Keratinocyte (primary cell): ENCODE data around the gene AKR1B1. TPM values are rescaled to one million over a fixed set of nuclear protein-coding genes. Genes with fewer than 3 reads are reported as not detected.

Experiments used
- DNase-seq: peaks from one replicate; pipeline ENCODE4 v3.0.0-alpha.2; 2011; ENCODE audit warnings: low read depth, missing footprints, low spot score
- FAIRE-seq: peaks from 2 replicates; lab custom pipeline; 2011; peaks lifted over from hg19 to GRCh38; lab: Jason Lieb, UNC
- H2AFZ ChIP-seq: 2 replicates; pipeline ENCODE4 v1.6.0; 2012; ENCODE audit warnings: low read length, control low read depth, inconsistent platforms; ENCODE audit not compliant: control insufficient read depth
- H3K27ac ChIP-seq: 2 replicates; pipeline ENCODE4 v1.5.1; 2011; ENCODE audit warnings: low read length; ENCODE audit not compliant: control insufficient read depth, insufficient read depth
- H3K27me3 ChIP-seq: 3 replicates; pipeline ENCODE4 v1.6.0; 2011; ENCODE audit warnings: low read length; ENCODE audit not compliant: control insufficient read depth, insufficient read depth; ENCODE audit errors: extremely low read depth
- H3K36me3 ChIP-seq, 2 experiments: 2 replicates in 1 of 2; 3 replicates in 1 of 2; pipeline ENCODE4 v1.5.1; 2011; ENCODE audit warnings: low read length in 2 of 2, mild to moderate bottlenecking in 1 of 2; ENCODE audit not compliant: control insufficient read depth in 2 of 2, insufficient read depth in 2 of 2; ENCODE audit errors: extremely low read depth in 1 of 2
- H3K4me1 ChIP-seq: 3 replicates; pipeline ENCODE4 v1.5.1; 2011; ENCODE audit warnings: low read length; ENCODE audit not compliant: control insufficient read depth, insufficient read depth; ENCODE audit errors: extremely low read depth
- H3K4me2 ChIP-seq: 3 replicates; pipeline ENCODE4 v1.6.0; 2011; ENCODE audit warnings: low read depth, low read length; ENCODE audit not compliant: control insufficient read depth, insufficient read depth; ENCODE audit errors: extremely low read depth
- H3K4me3 ChIP-seq, 3 experiments: fragments of 200-600 bp in 1 of 3; sonication (generic) in 1 of 3; 2 replicates in 2 of 3; 3 replicates in 1 of 3; pipeline ENCODE4 v1.5.1; 2011 to 2016; ENCODE audit warnings: low read length in 3 of 3, mild to moderate bottlenecking in 3 of 3, control low read depth in 2 of 3, inconsistent platforms in 1 of 3, low read depth in 1 of 3, mixed read lengths in 1 of 3, mixed run types in 1 of 3, moderate library complexity in 1 of 3; ENCODE audit not compliant: control insufficient read depth in 2 of 3, insufficient read depth in 2 of 3; ENCODE audit errors: extremely low read depth in 1 of 3
- H3K79me2 ChIP-seq: 2 replicates; pipeline ENCODE4 v1.6.0; 2012; ENCODE audit warnings: low read length; ENCODE audit not compliant: control insufficient read depth, insufficient read depth
- H3K9ac ChIP-seq: 3 replicates; pipeline ENCODE4 v1.6.0; 2011; ENCODE audit warnings: low read length; ENCODE audit not compliant: control insufficient read depth, insufficient read depth; ENCODE audit errors: extremely low read depth
- H3K9me1 ChIP-seq: 3 replicates; pipeline ENCODE4 v1.6.0; 2011; ENCODE audit warnings: low read length; ENCODE audit not compliant: control insufficient read depth, insufficient read depth; ENCODE audit errors: extremely low read depth
- H3K9me3 ChIP-seq: 2 replicates; pipeline ENCODE4 v1.5.1; 2012; ENCODE audit warnings: low read depth, low read length; ENCODE audit not compliant: control insufficient read depth
- H4K20me1 ChIP-seq: 3 replicates; pipeline ENCODE4 v1.6.0; 2011; ENCODE audit warnings: low read length; ENCODE audit not compliant: control insufficient read depth, insufficient read depth; ENCODE audit errors: extremely low read depth
- EZH2 ChIP-seq: IDR thresholded peaks from one replicate; pipeline ENCODE4 v1.6.1; 2012; ENCODE audit warnings: inconsistent platforms, mild to moderate bottlenecking, low read length, moderate library complexity
- dilution Hi-C: fragments of 300-500 bp; cut with MboI; formaldehyde crosslinking; loops from one replicate; pipeline ENCODE4 v1.7.0; 2020; ENCODE audit warnings: low sequenced_read_pairs; ENCODE audit not compliant: extremely low pct_ligation_motif_present
- polyA plus RNA-seq, 5 experiments: library from polyadenylated mRNA; depleted of rRNA in 3 of 5; stranded (reverse) in 3 of 5; stranded (forward) in 1 of 5; unstranded in 1 of 5; fragments of >200 nt; gene quantifications; 1 replicate in 1 of 5; 2 replicates in 3 of 5; 3 replicates in 1 of 5; pipeline versions ENCODE4 v1.2.1 to v1.2.3, GENCODE V29; 2011 to 2012; ENCODE audit warnings: missing spikeins in 2 of 5, low read depth in 1 of 5, low replicate concordance in 1 of 5
- TF ChIP-seq, protein P1 (sequence below), 3 experiments: IDR thresholded peaks in 1 of 3; conservative IDR thresholded peaks in 1 of 3; optimal IDR thresholded peaks in 1 of 3; 2 replicates in 2 of 3; 3 replicates in 1 of 3; pipeline versions ENCODE3 to v1.5.1; 2011; ENCODE audit warnings: low read length in 3 of 3, mild to moderate bottlenecking in 3 of 3, moderate library complexity in 2 of 3, control low read depth in 1 of 3, inconsistent platforms in 1 of 3; ENCODE audit not compliant: insufficient read depth in 2 of 3; ENCODE audit errors: extremely low read depth in 1 of 3

The AKR1B1 gene
- polyA plus RNA-seq, 1 donor (not counting 4 experiments of a cell fraction or from before 2014, with no cell fraction given): 139 TPM

DNA sequence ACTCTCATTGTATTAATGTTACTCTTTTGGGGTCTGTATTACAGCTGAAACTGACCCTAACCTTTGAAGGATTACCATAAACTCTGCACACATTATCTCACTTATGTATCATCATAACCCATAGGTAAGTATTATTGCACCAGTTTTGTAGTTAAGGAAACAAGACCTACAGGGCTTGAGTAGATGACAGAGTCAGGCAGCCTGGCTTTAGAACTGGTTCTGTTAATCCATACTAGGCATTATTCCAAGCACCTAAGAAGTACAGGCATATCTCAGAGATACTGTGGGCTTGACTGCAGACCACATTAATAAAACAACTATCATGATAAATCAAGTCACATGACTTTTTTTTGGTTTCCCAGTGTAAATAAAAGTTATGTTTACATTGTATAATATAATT lies 17.1 kb upstream of the AKR1B1 start:
- Histone ChIP-seq H3K79me2 (no peaks in the 10 kb centered on the region), H3K27ac (no peak overlapping the region), H3K36me3 (no peaks in the 10 kb centered on the region), H3K4me2 (no peak overlapping the region), H3K4me1 (peaks cover 10% of the 10 kb centered on the region), H3K27me3 (no peaks in the 10 kb centered on the region), H3K9me3 (no peaks in the 10 kb centered on the region), H3K9me1 (no peaks in the 10 kb centered on the region), H4K20me1 (no peaks in the 10 kb centered on the region), H3K4me3 (no peak overlapping the region), H3K9ac (no peak overlapping the region), H2AFZ (no peak overlapping the region)
- DNase-seq: no peak
- FAIRE-seq: no peak
- dilution Hi-C loops: no loop called here
- TF ChIP-seq, protein P1, sequence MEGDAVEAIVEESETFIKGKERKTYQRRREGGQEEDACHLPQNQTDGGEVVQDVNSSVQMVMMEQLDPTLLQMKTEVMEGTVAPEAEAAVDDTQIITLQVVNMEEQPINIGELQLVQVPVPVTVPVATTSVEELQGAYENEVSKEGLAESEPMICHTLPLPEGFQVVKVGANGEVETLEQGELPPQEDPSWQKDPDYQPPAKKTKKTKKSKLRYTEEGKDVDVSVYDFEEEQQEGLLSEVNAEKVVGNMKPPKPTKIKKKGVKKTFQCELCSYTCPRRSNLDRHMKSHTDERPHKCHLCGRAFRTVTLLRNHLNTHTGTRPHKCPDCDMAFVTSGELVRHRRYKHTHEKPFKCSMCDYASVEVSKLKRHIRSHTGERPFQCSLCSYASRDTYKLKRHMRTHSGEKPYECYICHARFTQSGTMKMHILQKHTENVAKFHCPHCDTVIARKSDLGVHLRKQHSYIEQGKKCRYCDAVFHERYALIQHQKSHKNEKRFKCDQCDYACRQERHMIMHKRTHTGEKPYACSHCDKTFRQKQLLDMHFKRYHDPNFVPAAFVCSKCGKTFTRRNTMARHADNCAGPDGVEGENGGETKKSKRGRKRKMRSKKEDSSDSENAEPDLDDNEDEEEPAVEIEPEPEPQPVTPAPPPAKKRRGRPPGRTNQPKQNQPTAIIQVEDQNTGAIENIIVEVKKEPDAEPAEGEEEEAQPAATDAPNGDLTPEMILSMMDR (optimal IDR thresholded peaks at IDR 0.05 in 1 of 3, IDR thresholded peaks at IDR 0.05 in 1 of 3, conservative IDR thresholded peaks at IDR 0.05 in 1 of 3; ENCODE audit: extremely low read depth in 1 of 3, insufficient read depth in 2 of 3, low read length in 3 of 3): no peak
- TF ChIP-seq EZH2: no peak

DNA sequence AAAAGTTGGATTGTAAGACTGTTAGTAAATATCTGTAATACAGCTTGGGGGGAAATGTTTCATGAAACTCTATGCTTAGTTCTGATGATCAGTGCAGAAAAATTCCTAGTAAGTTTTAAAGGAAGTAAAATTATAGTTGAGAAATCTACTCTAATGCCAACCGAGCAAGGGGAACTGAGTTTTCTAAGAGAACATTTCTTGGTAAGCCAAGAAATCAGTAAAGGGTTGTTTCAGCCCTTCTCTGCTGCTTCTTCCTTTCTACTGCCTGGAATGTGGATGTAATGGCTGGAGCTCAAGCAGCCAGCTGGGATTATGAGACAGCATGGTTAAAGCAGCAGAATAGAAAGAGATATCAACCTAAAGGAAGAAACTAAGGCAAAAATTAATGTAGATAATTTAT lies 15.9 kb upstream of the AKR1B1 start:
- H2AFZ ChIP-seq: no peak overlapping the region
- H4K20me1 ChIP-seq: no peaks in the 10 kb centered on the region
- no peaks in the 10 kb centered on the region for H3K36me3 ChIP-seq
- H3K27me3 ChIP-seq: no peaks in the 10 kb centered on the region
- no peak overlapping the region for H3K4me2 ChIP-seq
- H3K4me1 ChIP-seq: peaks cover 8% of the 10 kb centered on the region
- TF ChIP-seq, protein P1 (optimal IDR thresholded peaks at IDR 0.05 in 1 of 3, IDR thresholded peaks at IDR 0.05 in 1 of 3, conservative IDR thresholded peaks at IDR 0.05 in 1 of 3; ENCODE audit: extremely low read depth in 1 of 3, insufficient read depth in 2 of 3, low read length in 3 of 3): no peak
- TF ChIP-seq EZH2: no peak
- no peak for DNase-seq
- no peaks in the 10 kb centered on the region for H3K9me3 ChIP-seq
- H3K4me3 ChIP-seq: no peak overlapping the region
- no peaks in the 10 kb centered on the region for H3K79me2 ChIP-seq
- no peak for FAIRE-seq
- dilution Hi-C loops: no loop called here
- H3K9me1 ChIP-seq: no peaks in the 10 kb centered on the region
- H3K9ac ChIP-seq: no peak overlapping the region
- H3K27ac ChIP-seq: no peak overlapping the region
